ENCODE data around the gene CTDSPL2. TPM values are rescaled to one million over a fixed set of nuclear protein-coding genes. Genes with fewer than 3 reads are reported as not detected.
A peak's percentile ranks its signal among the peaks of the same experiment; 100 is the strongest.

Gene CTDSPL2
- total and polyA plus RNA-seq, 10 of the 15 experiments (the other 5 are each of a cell fraction or from before 2014, with no cell fraction given): 10.7 to 77.1 (median 44.9) TPM

GRCh38 chr15:44501768-44502366 lies 74.4 kb downstream of the CTDSPL2 start (continued):
- TF ChIP-seq E2F4 (IDR thresholded peaks at IDR 0.05; ENCODE audit: low read depth, low read length) (no peak), FOS (IDR thresholded peaks at IDR 0.05; ENCODE audit: borderline replicate concordance, extremely low read depth, insufficient read length) (no peak), BCLAF1 (IDR thresholded peaks at IDR 0.05) (no peak), BMI1 (IDR thresholded peaks at IDR 0.05; ENCODE audit: borderline replicate concordance) (no peak), IKZF2 (IDR thresholded peaks at IDR 0.05) (no peak), SMC3 (IDR thresholded peaks at IDR 0.05; ENCODE audit: borderline replicate concordance, low read length) (peak; percentile 39; the same call in 1 of the 2 replicates), FOXM1 (IDR thresholded peaks at IDR 0.05; ENCODE audit: low read depth, low read length) (no peak), USF1 (IDR thresholded peaks at IDR 0.05; ENCODE audit: borderline replicate concordance, extremely low read length, insufficient read depth, low read depth, low read length) (no peak)

Measured in GM12878 (cell line).